K562 (cell line): ENCODE measurements around the gene TECPR2. TPM values are rescaled to one million over a fixed set of nuclear protein-coding genes. Genes with fewer than 3 reads are reported as not detected.

Experiments
- CC2D1A ChIP-seq: fragments of 450-650 bp; IDR thresholded peaks from 2 replicates; pipeline ENCODE4 v1.6.1; 2017; ENCODE audit warnings: mild to moderate bottlenecking
- CHD7 ChIP-seq: fragments of 200-600 bp; sonication (generic); IDR thresholded peaks from one replicate; pipeline ENCODE4 v1.6.1; 2012; ENCODE audit warnings: mild to moderate bottlenecking, low read depth, low read length, inconsistent platforms
- NFIX ChIP-seq: fragments of 250-450 bp; sonication (Bioruptor Pico); IDR thresholded peaks from 2 replicates; pipeline ENCODE4 v1.4.0; 2020; ENCODE audit warnings: low read depth, mild to moderate bottlenecking, moderate library complexity
- ZC3H4 ChIP-seq: sonication (generic); formaldehyde crosslinking; IDR thresholded peaks from 2 replicates; pipeline ENCODE4 v1.9.0; 2021; ENCODE audit warnings: missing genetic modification reagents, borderline replicate concordance
- ZHX1 ChIP-seq: fragments of 150-350 bp; conservative IDR thresholded peaks from 2 replicates; pipeline ENCODE4 v1.6.1; 2014; ENCODE audit warnings: low read length
- polyA plus RNA-seq, 8 experiments: library from polyadenylated mRNA; depleted of rRNA in 4 of 8; stranded (reverse) in 5 of 8; unstranded in 3 of 8; fragments of >200 nt; fragmentation: Nextera tagmentation in 2 of 8; fragmentation: Illumina TruSeq in 1 of 8; extraction: Ambion mirVana in 2 of 8; extraction: Trizol in 1 of 8; gene quantifications; 2 replicates each; pipeline versions ENCODE4 v1.2.1 to v1.2.3, GENCODE V29; 2011 to 2014; ENCODE audit warnings: inconsistent platforms in 1 of 8, missing spikeins in 1 of 8
- total RNA-seq, 7 experiments: library from RNA; depleted of rRNA in 6 of 7; stranded (reverse); fragments of >200 nt in 6 of 7; fragmentation: Illumina TruSeq in 2 of 7; extraction: Trizol in 2 of 7; gene quantifications; 2 replicates each; pipeline versions ENCODE4 v1.2.1 to v1.2.3, GENCODE V29; 2011 to 2021; ENCODE audit warnings: low replicate concordance in 1 of 7

TECPR2 gene
- total and polyA plus RNA-seq, 9 of the 15 experiments (the other 6 are each of a cell fraction or from before 2014, with no cell fraction given) = 0.04 to 3.0 (median 0.83) TPM

- TF ChIP-seq ZHX1 (no peak), NFIX (CRISPR knock-in tag) (no peak), CC2D1A (no peak), CHD7 (no peak), ZC3H4 (CRISPR knock-in tag) (no peak)
Observed at GRCh38 chr14:102545461-102546265, 182.9 kb downstream of the TECPR2 start (continued).
